ENCODE results near the gene CIDEC. TPM values are rescaled to one million over a fixed set of nuclear protein-coding genes. Genes with fewer than 3 reads are reported as not detected.

CIDEC gene
- total RNA-seq, 3 donors from 2014 or later: 92.3 to 1,697 (median 153) TPM

GRCh38 chr3:9914011-9914410 lies 34.0 kb upstream of the CIDEC start:
- Histone ChIP-seq H3K4me1 (peaks cover 11 to 24% of the 10 kb centered on the region in 2 donors), H3K4me3 (no peak overlapping the region), H3K27me3 (no peaks in the 10 kb centered on the region), H3K36me3 (no peaks in the 10 kb centered on the region), H3K9me3 (no peaks in the 10 kb centered on the region), H3K27ac (peak overlapping the region; percentile 93 to 94)
- peak in 1 of 2 donors; percentile 83 for DNase-seq (ENCODE audit: low spot score in 2 of 2)
- intact Hi-C loops (cut with DNase I; ENCODE audit: low total_unique reads): no loop called here
- TF ChIP-seq, protein P1, sequence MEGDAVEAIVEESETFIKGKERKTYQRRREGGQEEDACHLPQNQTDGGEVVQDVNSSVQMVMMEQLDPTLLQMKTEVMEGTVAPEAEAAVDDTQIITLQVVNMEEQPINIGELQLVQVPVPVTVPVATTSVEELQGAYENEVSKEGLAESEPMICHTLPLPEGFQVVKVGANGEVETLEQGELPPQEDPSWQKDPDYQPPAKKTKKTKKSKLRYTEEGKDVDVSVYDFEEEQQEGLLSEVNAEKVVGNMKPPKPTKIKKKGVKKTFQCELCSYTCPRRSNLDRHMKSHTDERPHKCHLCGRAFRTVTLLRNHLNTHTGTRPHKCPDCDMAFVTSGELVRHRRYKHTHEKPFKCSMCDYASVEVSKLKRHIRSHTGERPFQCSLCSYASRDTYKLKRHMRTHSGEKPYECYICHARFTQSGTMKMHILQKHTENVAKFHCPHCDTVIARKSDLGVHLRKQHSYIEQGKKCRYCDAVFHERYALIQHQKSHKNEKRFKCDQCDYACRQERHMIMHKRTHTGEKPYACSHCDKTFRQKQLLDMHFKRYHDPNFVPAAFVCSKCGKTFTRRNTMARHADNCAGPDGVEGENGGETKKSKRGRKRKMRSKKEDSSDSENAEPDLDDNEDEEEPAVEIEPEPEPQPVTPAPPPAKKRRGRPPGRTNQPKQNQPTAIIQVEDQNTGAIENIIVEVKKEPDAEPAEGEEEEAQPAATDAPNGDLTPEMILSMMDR (IDR thresholded peaks at IDR 0.05): no peak
- TF ChIP-seq POLR2A (IDR thresholded peaks at IDR 0.05): no peak
- TF ChIP-seq POLR2AphosphoS5 (IDR thresholded peaks at IDR 0.05): no peak

- peaks cover 11 to 23% of the 10 kb centered on the region in 2 donors for H3K4me1 ChIP-seq
- peak; percentile 80 to 84 for DNase-seq (ENCODE audit: low spot score in 2 of 2)
- intact Hi-C loops (cut with DNase I; ENCODE audit: low total_unique reads): no loop called here
- no peak for TF ChIP-seq POLR2AphosphoS5 (IDR thresholded peaks at IDR 0.05)
- no peak for TF ChIP-seq POLR2A (IDR thresholded peaks at IDR 0.05)
- TF ChIP-seq, protein P1 (IDR thresholded peaks at IDR 0.05): no peak
- peak overlapping the region; percentile 93 to 94 for H3K27ac ChIP-seq
- H3K4me3 ChIP-seq: no peak overlapping the region
- no peaks in the 10 kb centered on the region for H3K9me3 ChIP-seq
- H3K36me3 ChIP-seq: no peaks in the 10 kb centered on the region
- no peaks in the 10 kb centered on the region for H3K27me3 ChIP-seq
These were observed 33.5 kb upstream of the CIDEC start for GRCh38 chr3:9913601-9914000.

- H3K36me3 ChIP-seq: no peaks in the 10 kb centered on the region
- no peaks in the 10 kb centered on the region for H3K27me3 ChIP-seq
- H3K9me3 ChIP-seq: no peaks in the 10 kb centered on the region
- intact Hi-C loops (cut with DNase I; ENCODE audit: low total_unique reads): no loop called here
- no peak overlapping the region for H3K4me3 ChIP-seq
- H3K27ac ChIP-seq: peak overlapping the region in 1 of 2 donors; percentile 33
- TF ChIP-seq POLR2AphosphoS5 (IDR thresholded peaks at IDR 0.05) (no peak), POLR2A (IDR thresholded peaks at IDR 0.05) (no peak)
- TF ChIP-seq, protein P1 (IDR thresholded peaks at IDR 0.05): no peak
- DNase-seq (ENCODE audit: low spot score in 2 of 2): no peak
- peaks cover 11 to 12% of the 10 kb centered on the region in 2 donors for H3K4me1 ChIP-seq
These were observed 32.4 kb upstream of the CIDEC start for GRCh38 chr3:9912294-9912935.

DNA sequence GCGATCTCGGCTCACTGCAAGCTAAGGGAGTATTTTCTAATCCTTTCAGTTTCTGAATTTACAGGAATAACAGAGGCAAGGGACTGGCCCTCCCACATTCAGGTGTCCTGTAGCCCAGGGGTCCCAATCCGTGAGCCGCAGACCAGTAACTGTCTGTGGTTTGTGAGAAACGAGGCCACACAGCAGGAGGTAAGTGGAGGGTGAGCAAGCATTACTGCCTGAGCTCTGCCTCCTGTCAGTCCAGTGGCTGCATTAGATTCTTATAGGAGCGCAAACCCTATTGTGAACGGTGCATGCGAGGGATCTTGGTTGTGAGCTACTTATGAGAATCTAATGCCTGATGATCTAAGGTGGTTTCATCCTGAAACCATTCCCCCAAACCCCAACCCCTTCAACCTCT lies 31.8 kb upstream of the CIDEC start:
- Histone ChIP-seq H3K27me3 (no peaks in the 10 kb centered on the region), H3K9me3 (no peaks in the 10 kb centered on the region), H3K27ac (no peak overlapping the region), H3K36me3 (no peaks in the 10 kb centered on the region), H3K4me3 (no peak overlapping the region), H3K4me1 (peaks cover 11 to 12% of the 10 kb centered on the region in 2 donors)
- intact Hi-C loops (cut with DNase I; ENCODE audit: low total_unique reads): no loop called here
- DNase-seq (ENCODE audit: low spot score in 2 of 2): no peak
- TF ChIP-seq POLR2AphosphoS5 (IDR thresholded peaks at IDR 0.05): no peak
- no peak for TF ChIP-seq POLR2A (IDR thresholded peaks at IDR 0.05)

DNA sequence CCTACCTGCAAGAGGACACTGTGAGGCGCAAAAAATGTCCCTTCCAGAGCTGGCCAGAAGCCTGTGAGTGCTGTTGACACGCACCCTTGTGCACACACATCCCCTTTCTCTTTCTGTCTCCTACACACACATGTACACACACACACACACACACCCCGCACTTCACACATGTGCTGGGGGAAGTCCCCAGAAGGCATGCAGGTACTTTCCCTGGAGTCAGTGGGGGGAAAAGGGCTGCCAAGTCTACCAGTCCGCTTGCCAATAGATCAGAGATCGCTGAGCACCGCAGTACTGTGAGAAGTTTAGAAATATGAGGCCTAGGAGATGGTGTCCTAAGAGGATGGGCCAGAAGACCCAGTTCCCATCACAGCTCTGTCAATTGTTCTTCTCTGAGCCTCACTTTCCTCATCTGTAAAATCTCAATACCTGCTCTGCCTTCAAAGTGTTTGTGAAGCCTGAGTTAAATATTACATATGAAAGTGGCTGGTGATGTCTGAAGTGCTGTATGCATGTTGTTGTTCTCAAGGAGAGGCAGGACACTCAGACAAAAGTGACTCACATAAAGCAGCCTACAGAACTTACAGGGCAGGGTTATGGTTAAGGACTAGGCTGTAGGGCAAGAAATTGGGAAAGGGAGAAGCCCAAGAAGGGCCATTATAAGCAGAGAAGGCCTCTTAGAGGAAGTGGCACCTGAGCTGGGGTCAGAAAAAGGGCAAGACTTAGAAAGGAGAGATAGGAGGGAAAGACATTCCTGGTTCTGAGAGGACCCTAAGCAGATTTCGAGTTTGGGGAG lies 29.4 kb upstream of the CIDEC start:
- intact Hi-C loops (cut with DNase I; ENCODE audit: low total_unique reads): no loop called here
- H3K27ac ChIP-seq: no peak overlapping the region
- DNase-seq (ENCODE audit: low spot score in 2 of 2): no peak
- H3K27me3 ChIP-seq: no peaks in the 10 kb centered on the region
- no peaks in the 10 kb centered on the region for H3K36me3 ChIP-seq
- H3K4me3 ChIP-seq: no peak overlapping the region
- H3K9me3 ChIP-seq: no peaks in the 10 kb centered on the region
- TF ChIP-seq POLR2AphosphoS5 (IDR thresholded peaks at IDR 0.05) (no peak), POLR2A (IDR thresholded peaks at IDR 0.05) (no peak)
- TF ChIP-seq, protein P1 (IDR thresholded peaks at IDR 0.05): no peak
- peaks cover 3 to 8% of the 10 kb centered on the region in 2 donors for H3K4me1 ChIP-seq

Measured in breast epithelium (tissue), 4 donors.